NOMO-1 treated with DMSO at 0.1 percent for 48 hours (cell line): Measurements from ENCODE around the gene MYOCOS.
A peak's percentile ranks its signal among the peaks of the same experiment; 100 is the strongest.

Source experiments
- DNase-seq: peaks from one replicate; lab custom pipeline; 2025; ENCODE audit not compliant: unreplicated experiment; lab: John Stamatoyannopoulos, UW

The MYOCOS gene

DNA sequence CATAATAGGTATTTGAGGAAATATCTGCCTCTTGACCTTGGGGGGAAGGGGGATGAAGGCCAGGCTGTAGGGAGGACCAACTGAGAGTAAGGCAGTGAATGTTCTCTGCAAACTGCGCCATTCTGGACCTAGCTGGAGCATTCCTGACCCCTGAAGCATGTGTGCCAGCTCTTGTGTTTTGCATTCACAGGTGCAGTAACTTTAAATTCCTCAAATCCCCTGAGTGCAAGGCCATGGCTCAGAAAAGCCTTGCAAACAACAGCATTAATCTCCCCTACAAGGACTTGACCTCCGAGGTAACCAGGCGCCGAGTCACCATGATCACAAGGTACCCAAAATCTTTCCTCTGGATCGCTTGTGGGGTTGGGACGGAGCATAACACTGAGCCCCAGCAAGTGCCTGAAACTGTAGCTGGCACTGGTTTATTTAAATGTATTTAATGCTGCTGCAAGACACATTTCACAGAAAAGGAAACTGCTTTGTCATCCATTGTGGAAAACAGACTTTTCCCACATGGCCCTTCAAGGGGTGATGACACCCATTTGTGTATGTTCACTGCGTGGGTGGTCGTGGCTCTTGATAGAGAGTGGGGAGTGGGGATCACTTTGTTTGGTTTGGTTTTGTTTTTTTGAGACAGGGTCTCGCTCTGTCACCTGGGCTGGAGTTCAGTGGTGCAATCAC lies 1.7 kb downstream of the MYOCOS start:
- DNase-seq = no peak

DNA sequence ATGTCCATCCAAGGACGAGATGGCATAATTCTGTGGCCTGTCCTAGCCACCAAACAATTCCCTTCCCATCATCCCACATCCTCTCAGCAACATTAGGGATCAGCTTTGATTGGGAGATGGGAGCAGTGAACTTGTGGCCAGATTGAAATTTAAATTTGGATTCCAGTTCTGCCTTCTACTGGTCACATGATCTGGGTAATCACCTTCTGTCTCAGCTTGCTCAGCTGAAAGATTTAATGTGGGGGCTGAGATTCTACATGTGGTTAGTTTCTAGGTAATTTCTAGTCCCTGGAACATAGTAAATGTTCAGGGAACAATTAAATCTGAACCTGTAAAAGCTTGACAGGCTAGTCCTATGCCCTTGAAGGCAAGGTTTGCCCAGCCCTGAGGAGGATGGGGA lies 3.2 kb downstream of the MYOCOS start:
- no peak for DNase-seq

DNA sequence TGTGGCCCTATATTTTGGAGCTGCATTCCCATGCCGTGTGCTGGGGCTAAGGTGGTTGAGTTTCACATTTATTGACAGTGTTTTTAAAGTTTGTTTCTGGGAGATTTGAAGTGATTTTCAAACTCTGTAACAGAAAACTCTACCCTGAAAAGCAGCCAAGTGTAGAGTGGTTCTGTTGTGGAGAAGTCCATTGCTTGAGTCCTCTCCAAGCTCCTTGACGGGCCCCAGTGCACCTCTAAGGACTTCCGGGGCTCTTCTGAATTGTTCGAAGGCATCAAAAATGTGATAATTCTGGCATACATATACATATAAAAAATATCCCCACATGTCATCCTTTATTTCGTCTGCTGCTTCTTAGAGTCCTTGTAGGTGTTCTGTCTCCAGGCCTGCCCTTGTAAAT lies 5.0 kb downstream of the MYOCOS start:
- no peak for DNase-seq

- no peak for DNase-seq
These were observed 6.2 kb downstream of the MYOCOS start for GRCh38 chr1:171628225-171628624.

- DNase-seq = no peak
These were observed 13.6 kb downstream of the MYOCOS start for GRCh38 chr1:171635661-171636060.

GRCh38 chr1:171636141-171636540 lies 14.1 kb downstream of the MYOCOS start:
- DNase-seq = no peak

DNA sequence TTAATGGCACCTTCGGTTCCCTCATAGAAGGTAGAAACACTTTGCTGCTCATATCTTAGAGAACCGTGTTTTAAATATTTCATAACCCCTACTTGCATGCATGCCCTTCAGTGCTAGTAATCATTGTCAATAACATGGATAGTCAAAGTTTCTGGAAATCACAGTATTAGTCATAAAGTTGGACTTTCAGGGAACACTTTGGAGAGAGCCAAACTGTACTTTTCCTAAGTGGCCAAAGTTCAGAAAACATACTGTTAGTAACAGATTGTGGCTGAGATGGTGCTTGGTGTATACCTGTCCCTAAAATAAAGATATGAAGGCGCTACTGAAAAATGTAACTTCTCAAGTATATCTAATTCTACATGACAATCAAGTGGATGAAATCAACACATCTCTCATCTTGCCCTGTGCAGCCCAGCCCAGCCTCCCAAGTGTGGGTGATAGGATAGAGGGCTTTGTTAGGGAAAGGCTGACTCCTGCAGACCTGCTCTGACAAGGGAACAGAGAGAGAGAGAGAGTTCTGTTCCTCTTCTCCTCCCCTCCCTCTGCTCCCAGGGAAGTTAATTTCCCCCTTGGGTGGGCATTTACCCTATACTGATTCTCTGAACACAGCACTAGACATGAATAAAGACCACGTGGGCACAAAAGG lies 16.0 kb downstream of the MYOCOS start:
- no peak for DNase-seq

- DNase-seq = no peak
These were observed 18.2 kb downstream of the MYOCOS start for GRCh38 chr1:171640225-171640624.

DNA sequence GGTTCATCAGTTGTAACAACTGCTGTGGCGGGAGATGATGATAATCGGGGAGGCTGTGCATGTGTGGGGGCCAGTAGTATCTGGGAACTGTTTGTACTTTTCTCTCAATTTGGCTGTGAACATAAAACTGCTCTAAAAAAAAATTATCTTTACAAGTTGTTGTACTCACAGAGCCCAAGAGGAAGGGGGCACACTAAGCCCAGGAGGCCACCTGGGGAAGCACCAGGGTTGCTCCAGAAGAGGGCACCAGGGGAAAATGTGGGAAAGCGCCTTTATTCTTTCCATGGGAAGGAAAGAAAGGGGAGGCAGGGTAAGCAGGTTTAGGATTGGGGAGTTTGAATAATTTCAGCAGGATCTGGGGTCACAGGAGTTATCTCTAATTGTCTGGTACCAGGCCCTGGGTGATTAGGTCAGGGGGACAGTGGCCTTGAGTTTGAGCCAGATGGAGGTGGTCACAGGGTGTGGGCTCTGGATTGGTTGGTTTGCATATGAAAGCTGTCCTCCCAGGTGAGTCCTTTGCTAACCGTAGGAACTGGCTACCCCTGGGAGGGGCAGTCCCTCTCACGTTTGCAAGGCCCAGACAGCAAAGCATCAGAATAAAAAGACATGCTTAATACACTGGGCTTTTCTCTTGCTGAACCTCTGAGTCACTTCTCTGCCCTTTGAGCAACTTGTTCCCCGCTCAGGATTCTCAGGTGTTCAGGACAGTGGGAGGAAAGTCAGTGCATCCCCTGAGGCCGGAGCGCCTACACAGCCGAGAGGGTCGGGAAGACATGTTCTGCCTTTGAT lies 19.2 kb downstream of the MYOCOS start:
- no peak for DNase-seq

DNA sequence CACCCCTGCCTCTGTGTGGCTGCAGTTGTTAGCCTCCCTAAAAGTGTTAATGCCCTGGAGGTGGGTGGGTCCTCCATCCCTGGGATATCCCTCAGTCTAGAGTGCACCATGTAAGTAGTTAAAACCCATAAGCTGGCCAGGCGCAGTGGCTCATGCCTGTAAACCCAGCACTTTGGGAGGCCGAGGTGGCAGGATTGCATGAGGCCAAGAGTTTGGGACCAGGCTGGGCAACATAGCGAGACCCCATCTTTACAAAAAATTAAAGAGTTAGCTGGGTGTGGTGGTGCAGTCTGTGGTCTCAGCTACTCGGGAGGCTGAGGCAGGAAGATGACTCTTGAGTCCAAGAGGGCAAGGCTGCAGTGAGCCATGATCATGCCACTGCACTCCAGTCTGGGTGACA lies 20.2 kb downstream of the MYOCOS start:
- DNase-seq = no peak

DNA sequence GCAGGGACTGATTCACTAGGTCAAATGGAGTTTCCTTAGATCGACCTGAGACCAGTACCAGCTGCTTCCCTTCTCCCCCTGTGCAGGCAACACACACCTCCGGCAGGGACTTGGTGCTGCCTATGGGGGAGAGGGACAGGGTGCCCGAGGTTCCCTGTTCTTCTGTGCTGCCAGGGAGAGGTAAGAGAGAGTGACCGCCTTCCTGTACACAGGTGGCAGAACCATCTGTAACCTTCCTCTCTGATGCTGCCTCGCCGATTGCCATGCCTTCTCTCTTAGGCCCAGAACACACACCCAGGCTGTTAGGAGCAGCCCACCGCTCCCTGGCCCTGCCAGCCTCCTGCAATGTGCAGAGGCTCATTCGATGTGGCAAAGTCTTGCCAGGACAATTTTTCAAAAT lies 21.1 kb downstream of the MYOCOS start:
- no peak for DNase-seq

GRCh38 chr1:171644805-171645483 lies 22.9 kb downstream of the MYOCOS start:
- DNase-seq = peak; percentile 49

DNA sequence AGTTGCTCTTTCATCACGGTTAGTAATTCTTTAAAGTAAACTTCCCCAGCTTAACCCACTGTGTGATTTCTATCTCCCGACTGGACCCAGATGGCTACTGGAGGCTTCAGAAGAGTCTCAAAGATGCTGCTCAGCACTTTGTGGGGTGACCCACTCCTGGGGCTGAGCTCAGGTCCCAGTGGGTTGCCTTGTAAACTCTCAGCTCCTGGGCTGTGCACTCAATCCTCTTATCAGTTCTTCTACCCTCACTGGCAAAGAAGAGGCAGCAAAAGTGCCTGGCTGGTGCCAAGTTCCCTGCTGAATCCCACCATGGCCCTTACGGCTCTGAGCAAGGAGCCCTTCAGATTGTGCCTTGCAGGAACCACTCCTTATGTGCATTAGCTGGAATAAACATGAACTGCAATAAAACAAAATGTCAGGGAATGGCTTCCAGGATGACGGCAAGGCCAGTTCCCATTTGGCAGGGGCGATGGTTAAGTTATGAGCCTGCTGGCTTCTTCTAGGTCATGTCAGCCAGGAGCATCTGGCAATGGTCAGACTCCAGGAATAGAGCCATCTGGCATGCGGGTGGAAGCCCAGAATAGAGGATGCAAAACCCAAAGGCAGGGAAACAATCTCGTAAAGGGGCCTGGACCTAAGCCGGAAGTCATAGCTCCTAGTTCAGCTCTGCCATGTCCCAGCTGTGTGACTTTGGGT lies 23.7 kb downstream of the MYOCOS start:
- DNase-seq = no peak

- DNase-seq = no peak
These were observed 24.2 kb downstream of the MYOCOS start for GRCh38 chr1:171646249-171646560.

- DNase-seq = no peak
These were observed 30.3 kb downstream of the MYOCOS start, which contains the start of gene MYOC for GRCh38 chr1:171652234-171652822. Gene MYOC (minus strand): TSS chr1:171652688. CDS start chr1:171652611, 77 bp downstream.

GRCh38 chr1:171653796-171654195 lies 31.8 kb downstream of the MYOCOS start:
- no peak for DNase-seq

DNA sequence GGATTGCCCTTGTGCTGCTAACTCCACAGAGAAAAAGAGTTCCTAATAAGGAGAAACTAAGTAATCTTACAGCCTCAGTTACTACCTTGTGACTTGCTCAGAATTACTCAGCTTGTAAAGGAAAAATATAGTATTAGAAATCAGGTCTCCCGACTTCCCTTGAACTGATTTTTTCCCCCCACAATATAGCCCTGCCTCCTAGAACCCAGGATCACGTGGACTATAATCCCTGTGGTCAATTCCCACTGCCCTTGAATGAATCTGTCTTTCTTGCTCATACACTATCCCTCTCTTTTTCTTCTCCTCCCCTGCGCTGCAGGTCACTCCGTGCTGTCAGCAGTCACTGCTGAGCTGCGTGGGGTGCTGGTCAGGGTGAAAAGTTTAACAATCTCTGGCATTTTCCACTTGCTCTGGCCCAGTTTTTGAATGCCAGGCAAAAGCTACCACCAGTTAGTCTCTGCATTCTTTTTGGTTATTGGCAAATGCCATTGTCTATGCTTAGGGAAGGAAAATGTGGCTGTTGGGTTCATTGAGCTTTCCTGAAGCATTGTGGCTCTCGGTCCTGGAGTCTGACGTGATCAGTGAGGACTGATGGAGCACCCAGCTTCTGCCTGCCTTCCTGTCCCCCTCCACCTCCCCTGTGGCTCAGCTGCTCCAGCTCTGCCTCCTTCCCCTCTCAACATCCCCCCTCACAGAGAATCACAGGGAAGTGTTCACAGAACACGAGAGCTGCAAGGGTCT lies 32.3 kb downstream of the MYOCOS start:
- DNase-seq = no peak

DNA sequence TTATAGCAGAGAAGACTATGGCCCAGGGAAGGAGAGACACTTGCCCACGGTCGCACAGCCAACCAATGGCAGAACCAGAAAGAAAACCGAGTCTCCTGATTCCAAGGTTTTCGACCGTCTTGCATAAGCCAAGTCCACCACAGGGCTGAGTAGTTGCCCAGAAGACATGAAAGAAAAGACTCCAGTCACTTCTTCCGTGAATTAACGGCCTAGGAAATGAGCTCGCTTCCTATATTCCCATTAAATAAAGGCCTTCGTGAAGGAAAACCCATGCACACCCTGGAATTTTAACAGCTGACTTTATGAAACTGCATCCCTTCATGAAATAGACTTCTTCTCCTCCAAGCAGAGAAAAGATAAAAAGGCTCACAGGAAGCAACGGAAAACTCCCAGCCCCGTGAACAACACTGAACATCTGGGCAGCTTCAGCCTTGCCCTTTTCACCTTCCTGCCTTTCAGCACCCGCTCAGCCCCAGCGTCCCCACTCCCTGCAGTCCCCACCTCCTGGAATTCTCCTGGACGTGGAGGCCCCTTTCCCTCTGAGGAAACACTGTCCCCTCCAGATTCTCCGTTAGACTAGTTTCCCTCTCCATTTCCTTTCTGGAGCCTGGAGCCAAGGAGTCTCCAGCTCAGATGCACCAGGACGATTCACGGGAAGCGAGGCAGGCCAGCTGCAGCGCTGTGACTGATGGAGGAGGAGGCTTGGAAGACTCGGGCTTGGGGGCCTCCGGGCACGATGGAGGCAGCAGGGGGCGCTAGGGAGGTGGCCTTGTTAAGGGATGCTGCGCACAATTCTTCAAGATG lies 33.1 kb downstream of the MYOCOS start:
- peak; percentile 17 for DNase-seq

- DNase-seq = no peak
These were observed 33.7 kb downstream of the MYOCOS start for GRCh38 chr1:171655746-171656116.
